ENCODE results near the gene WDR81.
"Not testable (repeated sequence)": the region's sequence is repeated elsewhere in the genome, so short reads cannot be mapped to it uniquely, and the experiment has no call there.

WDR81 gene

GRCh38 chr17:1703063-1703462 is 21.4 kb upstream of the WDR81 start:
- Histone ChIP-seq H3K9me3 (no peaks in the 10 kb centered on the region), H3K9ac (no peak overlapping the region), H3K36me3 (no peaks in the 10 kb centered on the region), H3K27me3 (peaks cover 25% of the 10 kb centered on the region), H3K4me3 (no peak overlapping the region), H3K4me2 (no peak overlapping the region), H4K20me1 (no peaks in the 10 kb centered on the region), H3K4me1 (no peaks in the 10 kb centered on the region), H3K27ac (no peak overlapping the region)
- no peak for TF ChIP-seq Cebpa-rat (IDR thresholded peaks at IDR 0.05)

DNA sequence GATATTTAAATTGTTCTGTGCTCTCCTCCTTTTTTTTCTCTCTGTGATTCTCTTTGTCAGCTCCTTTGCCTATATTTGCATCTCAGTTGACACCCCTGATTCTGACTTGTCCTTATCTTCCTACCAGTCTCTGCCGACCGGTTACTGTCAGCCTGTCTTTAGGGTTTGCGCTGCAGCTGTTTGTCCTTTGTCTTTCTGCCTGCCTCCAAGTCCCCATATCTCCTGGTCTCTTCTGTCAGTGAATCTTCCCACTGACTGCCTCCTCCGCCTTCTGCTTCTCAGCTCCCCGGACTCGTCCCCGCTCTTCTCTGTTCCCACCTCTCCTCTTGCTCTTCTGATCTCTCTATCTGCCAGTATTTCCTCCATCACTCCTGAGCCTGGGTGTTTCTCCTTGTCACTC is 19.5 kb upstream of the WDR81 start:
- Histone ChIP-seq H3K36me3 (no peaks in the 10 kb centered on the region), H3K27me3 (peaks cover 45% of the 10 kb centered on the region), H3K4me3 (no peak overlapping the region), H3K27ac (no peak overlapping the region), H3K4me2 (no peak overlapping the region), H4K20me1 (peaks cover under 1% of the 10 kb centered on the region; the same call in 1 of the 2 replicates), H3K9me3 (no peaks in the 10 kb centered on the region), H3K9ac (no peak overlapping the region), H3K4me1 (peaks cover 2% of the 10 kb centered on the region)
- no peak for TF ChIP-seq Cebpa-rat (IDR thresholded peaks at IDR 0.05)

DNA sequence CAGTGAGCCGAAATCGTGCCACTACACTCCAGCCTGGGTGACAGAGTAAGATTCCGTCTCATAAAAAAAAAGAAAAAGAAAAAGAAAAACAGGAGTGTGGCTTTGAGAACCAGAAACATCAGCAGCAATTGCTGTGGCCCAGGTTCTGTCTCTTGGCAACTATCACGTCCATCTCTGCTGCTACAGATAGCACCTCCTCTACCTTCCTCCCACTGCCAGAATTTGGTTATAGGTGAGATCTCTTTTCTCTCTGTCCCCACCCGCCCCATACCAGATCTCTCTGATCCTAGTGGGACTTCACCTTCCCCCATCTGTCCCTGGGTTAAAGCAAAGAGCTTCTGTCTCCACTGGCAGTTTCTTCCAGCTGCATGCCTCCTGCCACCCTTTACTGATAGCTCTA is 17.4 kb upstream of the WDR81 start:
- H4K20me1 ChIP-seq = peaks cover 19% of the 10 kb centered on the region
- peaks cover 8% of the 10 kb centered on the region for H3K4me1 ChIP-seq
- no peaks in the 10 kb centered on the region for H3K36me3 ChIP-seq
- no peaks in the 10 kb centered on the region for H3K9me3 ChIP-seq
- H3K9ac ChIP-seq = no peak overlapping the region
- H3K4me2 ChIP-seq = no peak overlapping the region
- H3K4me3 ChIP-seq = no peak overlapping the region
- peaks cover 66% of the 10 kb centered on the region for H3K27me3 ChIP-seq
- TF ChIP-seq Cebpa-rat (IDR thresholded peaks at IDR 0.05) = no peak
- H3K27ac ChIP-seq = no peak overlapping the region

DNA sequence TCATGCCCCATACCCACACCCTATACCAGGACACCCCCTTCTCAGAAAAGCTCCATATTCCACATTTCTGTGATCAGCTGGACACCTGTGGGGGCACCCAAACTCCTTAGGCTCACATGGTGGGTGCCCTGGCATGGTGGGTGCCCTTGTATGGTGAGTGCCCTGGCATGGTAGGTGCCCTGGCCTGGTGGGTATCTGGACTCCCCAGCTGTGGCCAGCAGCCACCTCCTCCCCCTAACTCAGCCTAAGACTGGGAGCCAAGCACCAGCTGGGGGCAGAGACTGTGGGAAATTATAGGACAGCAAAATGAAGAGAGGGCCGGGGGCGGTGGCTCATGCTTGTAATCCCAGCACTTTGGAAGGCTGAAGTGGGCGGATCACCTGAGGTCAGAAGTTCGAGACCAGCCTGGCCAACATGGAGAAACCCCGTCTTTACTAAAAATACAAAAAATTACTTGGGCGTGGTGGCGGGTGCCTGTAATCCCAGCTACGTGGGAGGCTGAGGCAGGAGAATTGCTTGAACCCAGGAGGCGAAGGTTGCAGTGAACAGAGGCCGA is 15.6 kb upstream of the WDR81 start:
- H3K27ac ChIP-seq, H3K36me3 ChIP-seq, H3K9me3 ChIP-seq, H3K4me3 ChIP-seq, H3K4me2 ChIP-seq, H3K9ac ChIP-seq: not testable (repeated sequence)
- H3K4me1 ChIP-seq = peaks cover 10% of the 10 kb centered on the region
- peaks cover 83% of the 10 kb centered on the region for H3K27me3 ChIP-seq
- peaks cover 37% of the 10 kb centered on the region for H4K20me1 ChIP-seq

- Histone ChIP-seq H3K36me3 (no peaks in the 10 kb centered on the region), H3K4me3 (peak overlapping the region; percentile 67), H3K27me3 (peaks cover 89% of the 10 kb centered on the region), H3K27ac (no peak overlapping the region), H3K9ac (no peak overlapping the region), H3K9me3 (no peaks in the 10 kb centered on the region), H4K20me1 (peaks cover 42% of the 10 kb centered on the region), H3K4me1 (peaks cover 16% of the 10 kb centered on the region), H3K4me2 (peak overlapping the region; percentile 89)
- no peak for TF ChIP-seq Cebpa-rat (IDR thresholded peaks at IDR 0.05)
Observed at GRCh38 chr17:1709403-1709951, 15.0 kb upstream of the WDR81 start.

DNA sequence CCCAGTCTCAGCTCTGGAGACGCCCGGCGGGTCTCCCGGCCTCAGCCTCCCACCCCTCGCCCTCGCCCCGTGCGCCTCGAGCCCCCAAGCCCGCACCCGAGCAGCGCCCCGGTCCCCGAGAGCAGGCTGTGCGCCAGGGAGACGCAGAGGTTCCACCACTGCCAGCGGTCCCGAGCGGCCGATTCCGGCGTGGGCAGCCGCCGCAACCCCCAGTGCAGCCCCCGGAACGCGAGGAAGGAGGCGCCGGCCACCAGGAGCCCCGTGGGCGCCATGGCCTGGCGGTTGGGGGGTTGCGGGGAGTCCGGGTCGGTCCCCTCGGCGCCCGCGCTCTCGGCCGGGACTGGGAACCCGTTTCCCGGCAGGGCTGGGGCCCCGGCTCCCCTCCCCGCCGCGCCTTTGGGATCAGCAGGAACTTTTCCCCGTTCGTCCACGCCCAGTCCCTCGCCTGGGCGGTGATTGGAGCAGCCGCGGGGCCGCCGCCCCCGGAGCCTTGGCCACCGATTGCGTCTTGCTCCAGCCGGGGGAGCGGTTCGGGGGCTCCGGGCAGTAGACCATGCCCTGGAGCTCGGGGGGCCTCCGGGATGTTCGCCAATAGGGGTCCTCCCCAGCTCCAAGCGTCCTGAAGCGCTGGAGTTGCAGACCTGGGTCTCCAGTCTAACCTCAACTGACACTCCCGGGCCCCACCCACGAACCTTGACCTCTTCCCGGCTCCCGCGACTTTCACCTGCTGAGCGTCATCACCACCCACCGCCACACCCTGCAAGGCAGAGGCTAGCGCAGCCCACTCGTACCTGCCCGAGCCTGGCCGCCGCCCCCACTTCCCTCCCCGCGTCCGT is 14.3 kb upstream of the WDR81 start, which contains the start of gene TLCD2:
TSS of gene TLCD2 (minus strand) at position 407 of the 836 bp plus-strand sequence. CDS start at position 272, 135 bp downstream.
- Histone ChIP-seq H3K4me2 (peak within 1 kb of the TSS; percentile 89), H3K36me3 (no peaks in the 10 kb centered on the region), H3K9me3 (no peaks in the 10 kb centered on the region), H3K4me3 (peak within 1 kb of the TSS; percentile 67), H3K4me1 (peaks cover 23% of the 10 kb centered on the region), H3K27ac (no peak within 1 kb of the TSS), H3K9ac (peak within 1 kb of the TSS; percentile 53; the same call in 1 of the 2 replicates), H3K27me3 (peaks cover 94% of the 10 kb centered on the region), H4K20me1 (peaks cover 46% of the 10 kb centered on the region)
- TF ChIP-seq Cebpa-rat (IDR thresholded peaks at IDR 0.05) = no peak

DNA sequence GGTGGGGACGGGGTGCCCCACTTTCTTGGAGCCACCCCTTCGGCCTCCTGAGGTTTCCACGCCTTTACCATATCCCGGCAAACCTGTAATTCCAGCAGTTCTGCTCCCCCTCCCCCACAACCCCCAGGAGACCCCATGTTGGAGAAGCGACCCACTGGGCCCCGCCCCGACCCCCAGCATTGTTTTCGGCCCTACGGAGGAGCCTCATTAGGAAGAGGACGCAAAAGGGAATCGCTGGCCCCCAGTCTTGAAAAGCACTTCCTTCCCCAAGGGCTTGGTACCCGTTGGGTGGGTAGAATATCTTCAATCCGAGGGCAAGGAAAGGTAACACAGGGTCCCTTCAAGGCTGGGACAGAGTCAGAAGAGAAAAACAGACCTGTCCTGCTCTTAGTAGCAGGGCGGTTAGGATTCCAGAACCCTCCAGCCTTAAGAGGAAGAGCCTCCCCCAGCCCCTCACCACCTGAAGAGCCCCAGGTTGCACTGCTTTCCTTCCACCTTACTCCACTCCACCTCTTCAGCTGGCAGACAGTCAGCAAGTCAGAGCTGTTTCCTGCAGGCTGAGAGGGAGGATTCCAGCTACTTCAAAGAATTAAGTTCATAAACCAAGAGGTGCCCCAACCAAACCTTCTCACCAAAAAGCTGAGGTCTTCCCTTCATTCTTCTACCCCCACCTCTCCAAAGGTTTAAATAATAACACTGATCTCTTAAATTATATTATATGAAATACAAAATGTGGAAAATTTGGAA is 13.5 kb upstream of the WDR81 start:
- Histone ChIP-seq H3K9ac (no peak overlapping the region), H3K4me3 (peak overlapping the region; percentile 67), H3K27ac (no peak overlapping the region), H4K20me1 (peaks cover 49% of the 10 kb centered on the region), H3K4me1 (peaks cover 28% of the 10 kb centered on the region), H3K27me3 (peaks cover 94% of the 10 kb centered on the region), H3K9me3 (no peaks in the 10 kb centered on the region), H3K4me2 (peak overlapping the region; percentile 89), H3K36me3 (no peaks in the 10 kb centered on the region)
- TF ChIP-seq Cebpa-rat (IDR thresholded peaks at IDR 0.05) = no peak

- no peak overlapping the region for H3K9ac ChIP-seq
- peaks cover 89% of the 10 kb centered on the region for H3K27me3 ChIP-seq
- no peak for TF ChIP-seq Cebpa-rat (IDR thresholded peaks at IDR 0.05)
- H3K4me2 ChIP-seq = no peak overlapping the region
- H3K4me1 ChIP-seq = peaks cover 28% of the 10 kb centered on the region
- peaks cover 49% of the 10 kb centered on the region for H4K20me1 ChIP-seq
- H3K27ac ChIP-seq = no peak overlapping the region
- H3K4me3 ChIP-seq = no peak overlapping the region
- no peaks in the 10 kb centered on the region for H3K36me3 ChIP-seq
- H3K9me3 ChIP-seq = no peaks in the 10 kb centered on the region
Observed at GRCh38 chr17:1711804-1712203, 12.7 kb upstream of the WDR81 start.

GRCh38 chr17:1712271-1712670 is 12.2 kb upstream of the WDR81 start:
- Histone ChIP-seq H3K4me1 (peaks cover 30% of the 10 kb centered on the region), H3K27ac (no peak overlapping the region), H3K36me3 (no peaks in the 10 kb centered on the region), H3K4me3 (no peak overlapping the region), H3K9me3 (no peaks in the 10 kb centered on the region), H3K27me3 (peaks cover 84% of the 10 kb centered on the region), H3K4me2 (no peak overlapping the region), H4K20me1 (peaks cover 49% of the 10 kb centered on the region), H3K9ac (no peak overlapping the region)
- no peak for TF ChIP-seq Cebpa-rat (IDR thresholded peaks at IDR 0.05)

Measured in BLaER1 (cell line).